ENCODE data around the gene NIN.

DNA sequence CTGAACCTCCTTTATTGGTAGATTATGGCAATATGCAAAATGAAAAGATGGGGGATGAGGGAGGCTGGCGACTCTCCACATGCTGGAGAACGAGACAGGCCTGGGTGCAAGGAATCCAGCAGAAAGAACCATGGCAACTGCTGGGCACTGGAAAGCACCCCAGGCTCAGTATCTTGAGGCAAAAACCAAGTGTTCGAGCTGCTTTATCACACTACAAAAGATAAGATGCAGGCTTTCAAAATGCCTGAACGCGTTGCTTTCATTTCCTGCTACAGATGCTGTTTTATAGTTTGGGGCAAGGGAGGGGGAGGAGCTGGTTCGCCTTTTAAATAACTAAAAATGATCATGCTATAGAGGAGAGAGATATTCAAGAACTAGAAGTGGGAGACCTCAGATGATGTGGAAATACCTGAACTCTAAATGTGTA lies 38.9 kb downstream of the NIN start:
- TF ChIP-seq POLR2A (IDR thresholded peaks at IDR 0.05; ENCODE audit: low read depth, low read length) (no peak), NFE2L2 (IDR thresholded peaks at IDR 0.05; ENCODE audit: low read depth, low read length) (no peak), FOS (IDR thresholded peaks at IDR 0.05; ENCODE audit: low read depth, low read length) (no peak), RFX5 (IDR thresholded peaks at IDR 0.05; ENCODE audit: low read depth, low read length) (no peak), RCOR1 (IDR thresholded peaks at IDR 0.05; ENCODE audit: insufficient replicate concordance, low read length) (no peak), SMC3 (IDR thresholded peaks at IDR 0.05; ENCODE audit: low read depth, low read length) (no peak), MXI1 (IDR thresholded peaks at IDR 0.05; ENCODE audit: borderline replicate concordance, low read depth, low read length) (no peak), BHLHE40 (IDR thresholded peaks at IDR 0.05; ENCODE audit: low read depth, low read length) (no peak)
- TF ChIP-seq, protein P1, sequence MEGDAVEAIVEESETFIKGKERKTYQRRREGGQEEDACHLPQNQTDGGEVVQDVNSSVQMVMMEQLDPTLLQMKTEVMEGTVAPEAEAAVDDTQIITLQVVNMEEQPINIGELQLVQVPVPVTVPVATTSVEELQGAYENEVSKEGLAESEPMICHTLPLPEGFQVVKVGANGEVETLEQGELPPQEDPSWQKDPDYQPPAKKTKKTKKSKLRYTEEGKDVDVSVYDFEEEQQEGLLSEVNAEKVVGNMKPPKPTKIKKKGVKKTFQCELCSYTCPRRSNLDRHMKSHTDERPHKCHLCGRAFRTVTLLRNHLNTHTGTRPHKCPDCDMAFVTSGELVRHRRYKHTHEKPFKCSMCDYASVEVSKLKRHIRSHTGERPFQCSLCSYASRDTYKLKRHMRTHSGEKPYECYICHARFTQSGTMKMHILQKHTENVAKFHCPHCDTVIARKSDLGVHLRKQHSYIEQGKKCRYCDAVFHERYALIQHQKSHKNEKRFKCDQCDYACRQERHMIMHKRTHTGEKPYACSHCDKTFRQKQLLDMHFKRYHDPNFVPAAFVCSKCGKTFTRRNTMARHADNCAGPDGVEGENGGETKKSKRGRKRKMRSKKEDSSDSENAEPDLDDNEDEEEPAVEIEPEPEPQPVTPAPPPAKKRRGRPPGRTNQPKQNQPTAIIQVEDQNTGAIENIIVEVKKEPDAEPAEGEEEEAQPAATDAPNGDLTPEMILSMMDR (conservative IDR thresholded peaks at IDR 0.05; ENCODE audit: low read depth, low read length), result no peak
- TF ChIP-seq, protein P2, sequence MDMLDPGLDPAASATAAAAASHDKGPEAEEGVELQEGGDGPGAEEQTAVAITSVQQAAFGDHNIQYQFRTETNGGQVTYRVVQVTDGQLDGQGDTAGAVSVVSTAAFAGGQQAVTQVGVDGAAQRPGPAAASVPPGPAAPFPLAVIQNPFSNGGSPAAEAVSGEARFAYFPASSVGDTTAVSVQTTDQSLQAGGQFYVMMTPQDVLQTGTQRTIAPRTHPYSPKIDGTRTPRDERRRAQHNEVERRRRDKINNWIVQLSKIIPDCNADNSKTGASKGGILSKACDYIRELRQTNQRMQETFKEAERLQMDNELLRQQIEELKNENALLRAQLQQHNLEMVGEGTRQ (IDR thresholded peaks at IDR 0.05; ENCODE audit: low read depth, low read length), result no peak
